GM06990 (cell line): ENCODE data around the gene SPDL1.

Source experiments
- DNase-seq: peaks from one replicate; pipeline ENCODE4 v3.0.0-alpha.2; 2011; ENCODE audit not compliant: insufficient read length; ENCODE audit errors: extremely low read depth
- H3K27me3 ChIP-seq: replicated peaks from 2 replicates; pipeline ENCODE4 v1.6.0; 2011; ENCODE audit warnings: low read length; ENCODE audit not compliant: control insufficient read depth, insufficient read depth
- H3K36me3 ChIP-seq: 2 replicates; pipeline ENCODE4 v1.5.1; 2011; ENCODE audit warnings: low read length; ENCODE audit not compliant: control insufficient read depth, insufficient read depth
- H3K4me3 ChIP-seq: replicated peaks from 2 replicates; pipeline ENCODE4 v1.5.1; 2011; ENCODE audit warnings: low read depth, mild to moderate bottlenecking, control low read depth, low read length
- TF ChIP-seq, protein P1 (sequence below): IDR thresholded peaks from 2 replicates; pipeline ENCODE4 v1.5.1; 2011; ENCODE audit warnings: low read length, control low read depth, mild to moderate bottlenecking, inconsistent platforms; ENCODE audit not compliant: insufficient read depth, poor library complexity, severe bottlenecking

The SPDL1 gene

DNA sequence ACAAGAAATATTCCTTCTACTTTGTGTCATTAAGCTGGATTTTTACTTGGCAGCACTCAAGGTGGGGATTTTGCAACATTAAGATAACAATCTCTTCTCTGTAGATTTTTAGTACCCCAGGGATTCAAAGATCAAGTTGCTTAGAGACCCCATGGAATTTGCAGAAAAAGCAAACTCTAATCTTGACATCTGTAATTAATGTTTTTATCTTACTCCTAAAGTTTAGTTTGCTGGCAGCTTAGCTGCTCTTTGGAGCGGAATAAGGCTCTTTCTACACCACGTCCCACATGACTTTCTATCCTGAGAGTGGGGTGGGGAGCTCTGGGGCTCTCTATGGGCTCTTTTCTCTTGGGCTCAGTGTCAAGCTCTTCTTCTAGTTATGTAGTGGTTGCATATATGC, 21.7 kb upstream of the SPDL1 start:
- TF ChIP-seq, protein P1, sequence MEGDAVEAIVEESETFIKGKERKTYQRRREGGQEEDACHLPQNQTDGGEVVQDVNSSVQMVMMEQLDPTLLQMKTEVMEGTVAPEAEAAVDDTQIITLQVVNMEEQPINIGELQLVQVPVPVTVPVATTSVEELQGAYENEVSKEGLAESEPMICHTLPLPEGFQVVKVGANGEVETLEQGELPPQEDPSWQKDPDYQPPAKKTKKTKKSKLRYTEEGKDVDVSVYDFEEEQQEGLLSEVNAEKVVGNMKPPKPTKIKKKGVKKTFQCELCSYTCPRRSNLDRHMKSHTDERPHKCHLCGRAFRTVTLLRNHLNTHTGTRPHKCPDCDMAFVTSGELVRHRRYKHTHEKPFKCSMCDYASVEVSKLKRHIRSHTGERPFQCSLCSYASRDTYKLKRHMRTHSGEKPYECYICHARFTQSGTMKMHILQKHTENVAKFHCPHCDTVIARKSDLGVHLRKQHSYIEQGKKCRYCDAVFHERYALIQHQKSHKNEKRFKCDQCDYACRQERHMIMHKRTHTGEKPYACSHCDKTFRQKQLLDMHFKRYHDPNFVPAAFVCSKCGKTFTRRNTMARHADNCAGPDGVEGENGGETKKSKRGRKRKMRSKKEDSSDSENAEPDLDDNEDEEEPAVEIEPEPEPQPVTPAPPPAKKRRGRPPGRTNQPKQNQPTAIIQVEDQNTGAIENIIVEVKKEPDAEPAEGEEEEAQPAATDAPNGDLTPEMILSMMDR, result no peak
- Histone ChIP-seq H3K27me3 (no peaks in the 10 kb centered on the region), H3K4me3 (no peak overlapping the region), H3K36me3 (no peaks in the 10 kb centered on the region)
- DNase-seq, result no peak

DNA sequence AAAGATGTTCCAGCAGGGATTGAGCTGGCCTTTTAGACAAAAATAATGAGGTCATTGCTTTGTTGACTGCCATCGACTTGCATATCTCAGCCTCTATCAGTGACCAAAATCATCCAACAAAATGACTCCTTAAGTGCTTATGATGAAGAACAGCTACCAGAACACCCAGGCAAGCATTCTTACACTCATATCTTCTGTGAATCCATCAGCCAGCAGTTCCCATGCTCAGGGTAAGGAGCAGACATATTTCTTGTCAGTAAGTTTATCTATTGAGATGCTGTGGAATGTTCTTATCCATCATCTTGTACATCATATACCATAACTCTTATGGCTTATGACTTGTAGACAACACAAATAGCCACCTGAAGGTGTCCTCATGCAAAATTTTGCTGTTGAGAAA, 20.2 kb upstream of the SPDL1 start:
- H3K27me3 ChIP-seq, result no peaks in the 10 kb centered on the region
- DNase-seq, result no peak
- H3K4me3 ChIP-seq, result no peak overlapping the region
- TF ChIP-seq, protein P1, result no peak
- no peaks in the 10 kb centered on the region for H3K36me3 ChIP-seq

DNA sequence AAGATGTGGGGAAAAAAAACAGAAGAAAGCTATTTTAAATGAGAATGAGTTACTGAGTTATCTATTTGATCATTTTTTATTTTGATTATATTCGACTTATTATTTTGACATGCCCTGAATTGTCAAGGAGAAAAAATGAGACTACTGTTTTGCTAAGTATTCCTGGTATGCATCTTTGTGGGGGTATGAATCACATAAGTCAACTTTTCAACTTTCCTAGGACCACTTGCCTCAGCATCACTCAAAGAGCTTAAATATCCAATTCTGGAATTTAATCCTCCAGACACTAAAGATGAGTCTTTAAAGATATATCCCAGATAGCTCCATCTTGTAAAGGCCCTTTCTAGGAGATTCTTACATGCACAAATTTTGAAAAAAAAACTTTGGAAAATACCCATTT, 17.4 kb upstream of the SPDL1 start:
- H3K27me3 ChIP-seq, result no peaks in the 10 kb centered on the region
- no peak overlapping the region for H3K4me3 ChIP-seq
- H3K36me3 ChIP-seq, result no peaks in the 10 kb centered on the region
- DNase-seq, result no peak
- TF ChIP-seq, protein P1, result no peak

DNA sequence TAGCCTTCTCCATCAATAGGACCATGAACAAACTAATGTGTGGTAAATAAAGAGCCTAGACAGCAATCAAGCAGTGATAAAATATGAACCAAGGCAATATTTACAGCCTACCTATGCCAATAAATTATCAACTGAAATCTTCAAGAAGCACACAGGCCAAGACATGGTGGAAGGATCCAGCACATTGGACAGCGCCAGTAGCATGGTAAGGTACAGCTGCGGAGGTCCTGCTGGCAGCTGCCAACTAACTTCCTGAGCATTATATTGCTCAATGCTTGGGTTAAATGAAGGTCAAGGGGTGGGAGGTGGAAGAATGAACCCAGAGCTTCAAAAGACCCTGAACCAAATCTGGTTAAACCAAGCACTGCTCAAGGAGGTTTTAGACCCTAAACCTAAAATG, 16.5 kb upstream of the SPDL1 start:
- TF ChIP-seq, protein P1, result no peak
- no peak for DNase-seq
- H3K27me3 ChIP-seq, result no peaks in the 10 kb centered on the region

DNA sequence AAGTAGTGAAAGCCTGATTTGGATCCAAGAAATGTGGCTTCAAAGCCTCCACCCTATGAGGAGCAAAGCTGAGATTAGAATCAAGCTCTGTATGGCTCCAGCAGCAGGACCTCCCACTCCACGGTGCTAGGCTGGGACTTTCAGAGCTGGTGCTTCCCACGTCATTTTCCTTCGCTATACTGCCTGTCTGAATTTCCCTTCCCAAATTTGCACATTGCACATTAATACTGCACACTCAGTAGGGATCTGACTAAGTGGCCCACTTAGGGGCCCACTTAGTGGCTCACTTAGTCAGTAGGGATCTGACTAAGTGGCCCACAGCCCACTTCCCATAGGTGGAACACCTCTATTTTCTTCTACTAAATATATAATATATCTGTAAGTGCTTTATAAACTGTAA, 14.1 kb upstream of the SPDL1 start:
- TF ChIP-seq, protein P1, result no peak
- DNase-seq, result no peak
- no peaks in the 10 kb centered on the region for H3K36me3 ChIP-seq
- H3K4me3 ChIP-seq, result no peak overlapping the region
- no peaks in the 10 kb centered on the region for H3K27me3 ChIP-seq

More for the DNA sequence above, 16.5 kb upstream of the SPDL1 start:
- no peaks in the 10 kb centered on the region for H3K36me3 ChIP-seq
- H3K4me3 ChIP-seq, result no peak overlapping the region

DNA sequence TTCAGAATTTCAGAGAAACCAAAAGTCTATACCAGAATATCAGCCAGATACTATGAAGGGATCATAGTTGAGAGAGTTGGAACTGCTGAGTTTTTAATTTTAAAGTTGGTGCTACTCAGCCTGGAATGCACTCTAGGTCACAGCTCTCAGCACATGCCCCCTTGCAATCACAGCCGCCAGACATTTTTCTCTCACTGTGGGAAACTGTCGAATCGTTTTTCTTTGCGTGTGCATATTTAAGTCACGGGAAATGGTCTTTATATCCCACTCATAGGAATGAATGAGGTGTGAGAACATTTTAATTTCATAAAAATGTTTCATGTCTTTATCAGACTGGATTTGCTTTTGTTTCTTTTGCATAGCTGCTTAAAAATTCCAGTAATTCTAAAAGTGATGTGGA, 12.2 kb upstream of the SPDL1 start:
- DNase-seq, result no peak
- H3K4me3 ChIP-seq, result no peak overlapping the region
- H3K36me3 ChIP-seq, result no peaks in the 10 kb centered on the region
- H3K27me3 ChIP-seq, result no peaks in the 10 kb centered on the region
- TF ChIP-seq, protein P1, result no peak
